Smooth muscle cell (in vitro differentiated cells): ENCODE measurements around the gene AFG1L. TPM values are rescaled to one million over a fixed set of nuclear protein-coding genes. Genes with fewer than 3 reads are reported as not detected.
"Not testable (repeated sequence)": the region's sequence is repeated elsewhere in the genome, so short reads cannot be mapped to it uniquely, and the experiment has no call there.

ENCODE experiments used
- DNase-seq: peaks from one replicate; lab custom pipeline; 2025; ENCODE audit not compliant: unreplicated experiment; lab: John Stamatoyannopoulos, UW
- H2AFZ ChIP-seq: fragments of 200-600 bp; sonication (generic); 2 replicates; pipeline ENCODE4 v1.6.0; 2016; ENCODE audit warnings: antibody characterized with exemption, low read depth, mild to moderate bottlenecking
- H3F3A ChIP-seq: fragments of 200-600 bp; sonication (generic); 2 replicates; pipeline ENCODE4 v1.6.0; 2017; ENCODE audit warnings: antibody characterized with exemption, low read depth
- H3K27ac ChIP-seq: fragments of 200-600 bp; sonication (generic); 2 replicates; pipeline ENCODE4 v1.5.1; 2016; ENCODE audit warnings: low read depth, mild to moderate bottlenecking
- H3K27me3 ChIP-seq: fragments of 200-600 bp; sonication (generic); 2 replicates; pipeline ENCODE4 v1.6.1; 2016; ENCODE audit warnings: low read depth, mild to moderate bottlenecking
- H3K36me3 ChIP-seq: fragments of 200-600 bp; sonication (generic); 2 replicates; pipeline ENCODE4 v1.5.1; 2016; ENCODE audit warnings: low read depth
- H3K4me1 ChIP-seq: fragments of 200-600 bp; sonication (generic); 2 replicates; pipeline ENCODE4 v1.5.1; 2016; ENCODE audit warnings: low read depth
- H3K4me2 ChIP-seq: fragments of 200-600 bp; sonication (generic); 2 replicates; pipeline ENCODE4 v1.6.0; 2016; ENCODE audit warnings: mild to moderate bottlenecking
- H3K4me3 ChIP-seq: fragments of 200-600 bp; sonication (generic); 2 replicates; pipeline ENCODE4 v1.5.1; 2016; ENCODE audit warnings: mild to moderate bottlenecking
- H3K79me2 ChIP-seq: fragments of 200-600 bp; sonication (generic); 2 replicates; pipeline ENCODE4 v1.6.0; 2016; ENCODE audit warnings: low read depth, mild to moderate bottlenecking
- H3K9ac ChIP-seq: fragments of 200-600 bp; sonication (generic); 2 replicates; pipeline ENCODE4 v1.6.0; 2016; ENCODE audit warnings: low read depth
- H3K9me3 ChIP-seq: fragments of 200-600 bp; sonication (generic); replicated peaks from 2 replicates; pipeline ENCODE4 v1.5.1; 2016; ENCODE audit warnings: low read depth
- H4K20me1 ChIP-seq: fragments of 200-600 bp; sonication (generic); 2 replicates; pipeline ENCODE4 v1.6.0; 2016; ENCODE audit warnings: low read depth
- WGBS: methylation state at CpG from one replicate; pipeline ENCODE4 v1.1.7; 2016; ENCODE audit warnings: low lambda C conversion rate; 5-methylcytosine and 5-hydroxymethylcytosine counted together
- polyA plus RNA-seq: library from polyadenylated mRNA; unstranded; fragments of >200 nt; fragmentation: Nextera tagmentation; extraction: Ambion mirVana; gene quantifications from 2 replicates; pipeline ENCODE4 v1.2.1, GENCODE V29; 2016
- total RNA-seq: library from RNA; depleted of rRNA; stranded (reverse); fragments of >200 nt; gene quantifications from 2 replicates; pipeline ENCODE4 v1.2.3, GENCODE V29; 2014
- TF ChIP-seq, protein P1 (sequence below): fragments of 200-600 bp; sonication (generic); IDR thresholded peaks from 2 replicates; pipeline ENCODE4 v1.5.1; 2017; ENCODE audit warnings: borderline replicate concordance, mild to moderate bottlenecking, antibody characterized with exemption; ENCODE audit not compliant: insufficient read depth, poor library complexity, severe bottlenecking

AFG1L gene
- total and polyA plus RNA-seq, 2 experiments from 2014 or later, result 4.0 to 5.7 TPM

DNA sequence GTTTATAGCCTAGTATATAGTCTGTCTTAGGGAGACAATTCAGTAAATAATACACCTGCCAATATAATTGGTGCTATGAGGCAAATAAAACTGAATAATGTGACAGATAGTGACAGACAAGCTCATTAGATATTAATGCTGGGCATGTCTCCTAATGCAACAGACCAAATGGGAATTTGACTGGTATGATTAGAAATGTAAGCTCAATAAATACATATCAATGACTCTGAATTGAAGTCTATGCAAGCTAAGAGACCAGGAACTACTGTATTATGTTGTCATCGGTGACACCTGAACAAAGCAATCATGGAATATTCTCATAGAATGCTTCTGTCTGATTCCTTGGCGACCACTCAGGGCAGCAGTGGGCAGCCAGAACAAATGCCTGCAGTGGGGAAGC is 31.5 kb upstream of the AFG1L start:
- H3K27ac ChIP-seq, result no peak overlapping the region
- no peaks in the 10 kb centered on the region for H3K36me3 ChIP-seq
- H3K4me2 ChIP-seq, result no peak overlapping the region
- no peaks in the 10 kb centered on the region for H3K27me3 ChIP-seq
- peaks cover 8% of the 10 kb centered on the region for H3K4me1 ChIP-seq
- TF ChIP-seq, protein P1, sequence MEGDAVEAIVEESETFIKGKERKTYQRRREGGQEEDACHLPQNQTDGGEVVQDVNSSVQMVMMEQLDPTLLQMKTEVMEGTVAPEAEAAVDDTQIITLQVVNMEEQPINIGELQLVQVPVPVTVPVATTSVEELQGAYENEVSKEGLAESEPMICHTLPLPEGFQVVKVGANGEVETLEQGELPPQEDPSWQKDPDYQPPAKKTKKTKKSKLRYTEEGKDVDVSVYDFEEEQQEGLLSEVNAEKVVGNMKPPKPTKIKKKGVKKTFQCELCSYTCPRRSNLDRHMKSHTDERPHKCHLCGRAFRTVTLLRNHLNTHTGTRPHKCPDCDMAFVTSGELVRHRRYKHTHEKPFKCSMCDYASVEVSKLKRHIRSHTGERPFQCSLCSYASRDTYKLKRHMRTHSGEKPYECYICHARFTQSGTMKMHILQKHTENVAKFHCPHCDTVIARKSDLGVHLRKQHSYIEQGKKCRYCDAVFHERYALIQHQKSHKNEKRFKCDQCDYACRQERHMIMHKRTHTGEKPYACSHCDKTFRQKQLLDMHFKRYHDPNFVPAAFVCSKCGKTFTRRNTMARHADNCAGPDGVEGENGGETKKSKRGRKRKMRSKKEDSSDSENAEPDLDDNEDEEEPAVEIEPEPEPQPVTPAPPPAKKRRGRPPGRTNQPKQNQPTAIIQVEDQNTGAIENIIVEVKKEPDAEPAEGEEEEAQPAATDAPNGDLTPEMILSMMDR, result no peak
- peaks cover 6% of the 10 kb centered on the region for H4K20me1 ChIP-seq
- H3K79me2 ChIP-seq, result peaks cover 22% of the 10 kb centered on the region
- H3K9me3 ChIP-seq, result no peaks in the 10 kb centered on the region
- no peak overlapping the region for H3K9ac ChIP-seq
- DNase-seq, result no peak
- H3F3A ChIP-seq, result peaks cover 4% of the 10 kb centered on the region
- WGBS, result 93% methylated on average over 2 of the region's 2 CpGs
- no peak overlapping the region for H3K4me3 ChIP-seq
- H2AFZ ChIP-seq, result no peak overlapping the region

DNA sequence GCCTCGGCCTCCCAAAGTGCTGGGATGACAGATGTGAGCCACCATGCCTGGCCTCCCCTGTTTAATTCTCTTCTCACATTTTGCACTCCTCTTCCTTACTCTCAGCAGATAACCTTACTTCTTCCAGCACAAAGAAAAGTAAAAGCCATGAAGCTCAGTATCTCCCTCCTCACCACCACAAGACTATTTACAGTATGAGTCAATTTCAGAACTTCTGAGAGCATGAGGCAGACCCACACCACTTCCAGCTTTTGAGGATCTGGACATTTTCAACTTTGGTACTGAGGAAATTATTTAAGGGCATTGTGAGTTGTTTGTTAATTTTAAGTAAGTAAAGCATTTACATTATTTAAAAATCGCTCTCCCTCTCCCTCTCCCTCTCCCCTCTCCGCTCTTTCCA is 26.0 kb upstream of the AFG1L start:
- Histone ChIP-seq H3K79me2 (no peaks in the 10 kb centered on the region), H2AFZ (no peak overlapping the region), H3K4me2 (no peak overlapping the region), H3K27me3 (no peaks in the 10 kb centered on the region), H4K20me1 (no peaks in the 10 kb centered on the region), H3K4me1 (no peaks in the 10 kb centered on the region), H3K27ac (no peak overlapping the region), H3K36me3 (no peaks in the 10 kb centered on the region), H3K4me3 (no peak overlapping the region), H3F3A (no peaks in the 10 kb centered on the region), H3K9ac (no peak overlapping the region), H3K9me3 (no peaks in the 10 kb centered on the region)
- TF ChIP-seq, protein P1, result no peak
- DNase-seq, result no peak
- WGBS, result 92% methylated on average over 3 of the region's 3 CpGs

DNA sequence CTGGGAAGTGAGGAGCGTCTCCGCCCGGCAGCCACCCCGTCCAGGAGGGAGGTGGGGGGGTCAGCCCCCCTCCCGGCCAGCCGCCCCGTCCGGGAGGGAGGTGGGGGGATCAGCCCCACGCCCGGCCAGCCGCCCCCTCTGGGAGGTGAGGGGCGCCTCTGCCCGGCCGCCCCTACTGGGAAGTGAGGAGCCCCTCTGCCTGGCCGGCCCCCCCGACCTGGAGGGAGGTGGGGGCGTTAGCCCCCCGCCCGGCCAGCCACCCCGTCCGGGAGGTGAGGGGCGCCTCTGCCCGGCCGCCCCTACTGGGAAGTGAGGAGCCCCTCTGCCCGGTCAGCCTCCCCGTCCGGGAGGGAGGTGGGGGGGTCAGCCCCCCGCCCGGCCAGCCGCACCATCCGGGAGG is 24.9 kb upstream of the AFG1L start:
- not testable (repeated sequence) for H3K9ac ChIP-seq, H2AFZ ChIP-seq, H3K27ac ChIP-seq, H3K27me3 ChIP-seq, H3K36me3 ChIP-seq, H3K9me3 ChIP-seq, H3K4me2 ChIP-seq, H3K79me2 ChIP-seq, H3F3A ChIP-seq, H4K20me1 ChIP-seq, H3K4me3 ChIP-seq, H3K4me1 ChIP-seq, DNase-seq
- WGBS, result no CpG with 5 or more reads among the region's 31 CpGs

DNA sequence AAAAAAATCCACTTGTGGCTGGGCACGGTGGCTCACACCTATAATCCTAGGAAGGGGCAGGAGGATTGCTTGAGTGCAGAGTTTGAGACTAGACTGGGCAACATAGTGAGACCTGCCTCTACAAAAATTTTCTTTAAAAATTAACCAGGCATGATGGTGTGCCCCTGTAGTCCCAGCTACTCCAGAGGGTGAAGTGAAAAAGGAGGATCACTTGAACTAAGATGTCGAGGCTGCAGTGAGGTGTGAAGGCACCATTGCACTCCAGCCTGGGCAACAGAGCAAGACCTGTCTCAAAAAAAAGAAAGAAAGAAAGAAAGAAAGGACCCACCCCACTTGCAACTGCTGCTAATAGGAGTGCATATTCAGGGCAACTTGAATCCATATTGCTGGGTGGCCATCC is 20.3 kb upstream of the AFG1L start:
- H3K27me3 ChIP-seq, result no peaks in the 10 kb centered on the region
- H3K27ac ChIP-seq, result no peak overlapping the region

More for the DNA sequence above, 20.3 kb upstream of the AFG1L start:
- Histone ChIP-seq H3K9ac (no peak overlapping the region), H3K9me3 (no peaks in the 10 kb centered on the region), H3K4me2 (no peak overlapping the region), H2AFZ (no peak overlapping the region), H3K79me2 (no peaks in the 10 kb centered on the region), H3K4me3 (no peak overlapping the region), H3K4me1 (no peaks in the 10 kb centered on the region), H3K36me3 (no peaks in the 10 kb centered on the region), H4K20me1 (no peaks in the 10 kb centered on the region), H3F3A (no peaks in the 10 kb centered on the region)
- TF ChIP-seq, protein P1, result no peak
- no peak for DNase-seq
- WGBS, result 84% methylated on average over 2 of the region's 2 CpGs
